H7 (cell line): ENCODE results near the gene ZNF764. TPM values are rescaled to one million over a fixed set of nuclear protein-coding genes. Genes with fewer than 3 reads are reported as not detected.
"Not testable (repeated sequence)": the region's sequence is repeated elsewhere in the genome, so short reads cannot be mapped to it uniquely, and the experiment has no call there.

Source experiments
- DNase-seq: peaks from one replicate; pipeline ENCODE4 v3.0.0; 2012
- H3K27me3 ChIP-seq: 2 replicates; pipeline ENCODE4 v1.6.0; 2011; ENCODE audit warnings: mild to moderate bottlenecking, low read length; ENCODE audit not compliant: control insufficient read depth, insufficient read depth
- H3K36me3 ChIP-seq: replicated peaks from 2 replicates; pipeline ENCODE4 v1.5.1; 2011; ENCODE audit warnings: low read length; ENCODE audit not compliant: control insufficient read depth, insufficient read depth
- H3K4me3 ChIP-seq: 2 replicates; pipeline ENCODE4 v1.5.1; 2011; ENCODE audit warnings: low read depth, mild to moderate bottlenecking, control low read depth, low read length, moderate library complexity; ENCODE audit not compliant: insufficient read depth
- total RNA-seq: library from RNA; depleted of rRNA; stranded (reverse); fragments of >200 nt; shearing (Covaris generic); gene quantifications from 2 replicates; pipeline ENCODE4 v1.2.3, GENCODE V29; 2014; rRNA removed

ZNF764 gene
- 10.2 and 13.8 TPM in 2 replicates for total RNA-seq

- DNase-seq = peak; percentile 96
- peak within 1 kb of the TSS; percentile 86 for H3K4me3 ChIP-seq
- no peaks in the 10 kb centered on the region; the same call in 1 of the 2 replicates for H3K36me3 ChIP-seq
- H3K27me3 ChIP-seq = no peaks in the 10 kb centered on the region
Observed at GRCh38 chr16:30557957-30558788, at the start of gene ZNF764. Gene ZNF764 (minus strand): TSS chr16:30558374. CDS start chr16:30558182, 192 bp downstream.

DNA sequence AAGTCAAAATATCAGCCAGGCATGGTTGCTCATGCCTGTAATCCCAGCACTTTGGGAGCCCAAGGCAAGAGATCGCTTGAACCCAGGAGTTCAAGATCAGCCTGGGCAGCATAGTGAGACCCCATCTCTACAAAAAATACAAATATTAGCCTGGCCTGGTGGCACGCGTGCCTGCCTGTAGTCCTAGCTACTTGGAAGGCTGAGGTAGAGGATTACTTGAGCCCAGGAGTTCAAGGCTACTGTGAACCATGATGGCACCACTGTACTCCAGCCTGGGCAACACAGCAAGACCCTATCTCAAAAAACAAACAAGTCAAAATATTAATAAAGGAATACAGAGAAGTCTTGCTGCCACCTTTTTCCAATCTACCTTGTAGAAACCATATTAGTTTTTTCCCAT is 47.8 kb upstream of the ZNF764 start:
- H3K36me3 ChIP-seq = peaks cover 10% of the 10 kb centered on the region
- H3K4me3 ChIP-seq = no peak overlapping the region
- DNase-seq = no peak
- no peaks in the 10 kb centered on the region for H3K27me3 ChIP-seq

- no peak overlapping the region for H3K4me3 ChIP-seq
- peaks cover 10% of the 10 kb centered on the region for H3K36me3 ChIP-seq
- no peaks in the 10 kb centered on the region for H3K27me3 ChIP-seq
- DNase-seq = no peak
Observed at GRCh38 chr16:30605158-30605557, 47.0 kb upstream of the ZNF764 start.

DNA sequence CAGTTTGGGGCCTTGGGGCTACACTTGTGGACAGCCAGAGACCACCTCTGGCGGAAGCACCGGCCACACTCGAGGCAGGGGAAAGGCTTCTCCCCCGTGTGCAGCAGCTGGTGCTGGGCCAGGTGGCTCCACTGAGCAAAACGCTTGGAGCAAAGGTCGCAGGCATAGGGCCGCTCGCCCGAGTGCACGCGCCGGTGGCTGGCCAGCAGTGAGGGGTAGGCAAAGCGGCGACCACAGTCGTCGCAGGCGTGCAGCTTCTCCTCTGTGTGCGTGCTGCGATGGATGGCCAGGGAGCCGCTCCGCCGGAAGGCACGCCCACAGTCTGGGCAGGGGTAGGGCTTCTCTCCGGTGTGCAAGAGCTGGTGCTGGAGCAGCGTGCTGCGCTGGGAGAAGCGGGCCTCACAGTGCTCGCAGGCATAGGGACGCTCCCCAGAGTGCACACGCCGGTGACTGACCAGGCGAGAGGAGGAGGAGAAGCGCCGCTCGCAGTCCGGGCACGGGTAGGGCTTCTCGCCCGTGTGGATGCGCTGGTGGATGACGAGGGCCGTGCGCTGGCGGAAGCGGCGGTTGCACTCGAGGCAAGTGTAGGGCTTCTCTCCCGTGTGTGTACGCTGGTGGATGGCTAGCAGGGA is 46.3 kb upstream of the ZNF764 start:
- H3K27me3 ChIP-seq = no peaks in the 10 kb centered on the region
- no peak for DNase-seq
- H3K36me3 ChIP-seq = peaks cover 10% of the 10 kb centered on the region
- H3K4me3 ChIP-seq = no peak overlapping the region

- H3K36me3 ChIP-seq = peaks cover 10% of the 10 kb centered on the region
- H3K27me3 ChIP-seq = no peaks in the 10 kb centered on the region
- no peak for DNase-seq
- no peak overlapping the region for H3K4me3 ChIP-seq
Observed at GRCh38 chr16:30603945-30604315, 45.8 kb upstream of the ZNF764 start.

DNA sequence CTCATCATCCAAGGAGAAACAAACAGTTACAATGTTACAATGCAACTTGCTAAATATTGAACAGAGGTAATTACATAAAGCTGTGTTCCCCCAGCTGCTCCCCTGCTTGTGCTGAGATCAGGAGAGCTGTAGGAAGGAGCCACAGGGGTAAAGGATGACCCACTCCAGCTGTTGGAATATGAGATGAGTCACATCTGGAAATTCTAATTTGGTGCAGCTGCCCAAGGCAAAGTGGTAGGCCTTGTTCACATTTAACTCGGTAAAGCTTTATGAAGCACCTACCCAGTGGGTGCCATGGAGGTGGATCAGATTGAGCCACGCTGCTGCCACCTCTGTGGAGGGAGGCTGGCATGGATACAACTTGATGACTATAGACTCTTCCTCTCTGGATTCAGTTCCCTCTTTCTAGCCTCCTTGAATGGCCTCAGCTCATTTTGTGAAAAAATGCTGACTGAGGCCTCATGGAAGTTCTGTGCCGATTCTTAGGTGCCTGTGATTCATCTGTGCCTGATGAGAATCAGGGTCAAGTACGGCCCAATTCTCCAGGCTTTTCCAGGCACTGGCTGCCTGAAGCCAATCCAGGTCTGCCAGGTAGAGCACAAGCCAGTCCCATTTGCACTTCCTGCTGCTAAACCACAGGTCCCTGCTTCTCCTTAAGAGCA is 44.6 kb upstream of the ZNF764 start:
- DNase-seq = no peak
- Histone ChIP-seq H3K4me3 (no peak overlapping the region), H3K27me3 (no peaks in the 10 kb centered on the region)

GRCh38 chr16:30601966-30602365 is 43.8 kb upstream of the ZNF764 start:
- H3K27me3 ChIP-seq = no peaks in the 10 kb centered on the region
- no peak overlapping the region for H3K4me3 ChIP-seq
- no peak for DNase-seq
- peaks cover 9% of the 10 kb centered on the region for H3K36me3 ChIP-seq

More for the DNA sequence above, 44.6 kb upstream of the ZNF764 start:
- peaks cover 9% of the 10 kb centered on the region for H3K36me3 ChIP-seq

- Histone ChIP-seq H3K36me3 (peaks cover 9% of the 10 kb centered on the region), H3K4me3 (no peak overlapping the region), H3K27me3 (no peaks in the 10 kb centered on the region)
- no peak for DNase-seq
Observed at GRCh38 chr16:30600929-30601328, 42.8 kb upstream of the ZNF764 start.

- H3K4me3 ChIP-seq = no peak overlapping the region
- no peak for DNase-seq
Observed at GRCh38 chr16:30600215-30600614, 42.0 kb upstream of the ZNF764 start.

DNA sequence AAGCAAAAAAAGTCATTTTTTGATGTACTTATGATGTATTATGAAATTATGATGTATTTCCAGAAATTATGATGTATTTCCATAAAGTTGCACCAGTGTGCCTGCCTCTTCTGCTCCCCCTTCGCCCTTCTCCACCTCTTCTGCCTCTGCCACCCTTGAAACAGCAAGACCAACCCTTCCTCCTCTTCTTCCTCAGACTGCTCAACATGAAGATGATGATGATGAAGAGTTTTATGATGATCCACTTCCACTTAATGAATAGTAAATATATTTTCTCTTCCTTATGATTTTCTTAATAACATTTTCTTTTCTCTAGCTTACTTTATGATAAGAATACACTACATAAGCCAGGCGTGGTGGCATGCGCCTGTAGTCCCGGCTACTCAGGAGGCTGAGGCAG is 34.7 kb upstream of the ZNF764 start:
- H3K27me3 ChIP-seq = no peaks in the 10 kb centered on the region
- no peaks in the 10 kb centered on the region for H3K36me3 ChIP-seq
- no peak for DNase-seq
- no peak overlapping the region for H3K4me3 ChIP-seq

More at GRCh38 chr16:30600215-30600614, 42.0 kb upstream of the ZNF764 start:
- peaks cover 9% of the 10 kb centered on the region for H3K36me3 ChIP-seq
- H3K27me3 ChIP-seq = no peaks in the 10 kb centered on the region

DNA sequence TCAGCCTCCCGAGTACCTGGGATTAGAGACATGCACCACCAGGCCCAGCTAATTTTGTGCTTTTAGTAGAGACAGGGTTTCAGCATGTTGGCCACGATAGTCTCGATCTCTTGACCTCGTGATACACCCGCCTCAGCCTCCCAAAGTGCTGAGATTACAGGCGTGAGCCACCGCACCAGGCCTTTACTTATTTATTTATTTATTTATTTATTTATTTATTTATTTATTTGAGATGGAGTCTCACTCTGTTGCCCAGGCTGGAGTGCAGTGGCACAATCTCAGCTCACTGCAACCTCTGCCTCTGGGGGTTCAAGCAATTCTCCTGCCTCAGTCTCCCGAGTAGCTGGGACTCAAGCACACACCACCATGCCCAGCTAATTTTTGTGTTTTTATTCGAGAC is 32.7 kb upstream of the ZNF764 start:
- DNase-seq = not testable (repeated sequence)

DNA sequence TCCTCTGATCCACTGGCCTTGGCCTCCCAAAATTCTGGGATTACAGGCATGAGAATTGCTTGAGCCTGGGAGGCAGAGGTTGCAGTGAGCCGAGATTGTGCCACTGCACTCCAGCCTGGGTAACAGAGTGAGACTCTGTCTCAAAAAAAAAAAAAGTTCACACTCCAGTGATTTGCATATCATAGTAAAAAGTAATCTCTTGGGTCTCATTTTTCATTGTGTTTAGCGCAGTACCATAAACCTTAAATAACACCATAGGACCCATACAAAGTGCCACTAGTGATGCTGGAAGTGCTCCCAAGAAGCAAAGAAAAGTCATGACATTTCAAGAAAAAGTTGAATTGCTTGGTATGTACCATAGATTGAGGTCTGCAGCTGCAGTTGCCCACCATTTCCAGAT is 31.4 kb upstream of the ZNF764 start:
- not testable (repeated sequence) for H3K4me3 ChIP-seq, H3K27me3 ChIP-seq, DNase-seq, H3K36me3 ChIP-seq

More for the DNA sequence above, 32.7 kb upstream of the ZNF764 start:
- not testable (repeated sequence) for H3K27me3 ChIP-seq, H3K4me3 ChIP-seq, H3K36me3 ChIP-seq

DNA sequence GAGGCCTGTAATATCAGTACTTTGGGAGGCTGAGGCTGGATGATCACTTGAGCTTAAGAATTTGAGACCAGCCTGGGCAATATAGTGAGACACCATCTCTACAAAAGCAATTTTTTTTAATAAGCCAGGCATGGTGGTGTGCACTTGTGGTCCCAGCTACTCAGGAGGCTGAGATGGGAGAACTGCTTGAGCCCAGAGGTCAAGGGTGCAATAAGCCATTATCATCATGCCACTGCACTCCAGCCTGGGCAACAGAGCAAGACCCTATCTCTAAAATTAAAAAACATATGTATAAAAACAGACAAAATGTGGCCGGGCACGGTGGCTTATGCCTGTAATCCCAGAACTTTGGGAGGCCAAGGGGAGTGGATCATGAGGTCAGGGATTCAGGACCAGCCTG is 30.5 kb upstream of the ZNF764 start:
- no peak for DNase-seq
- H3K36me3 ChIP-seq = no peaks in the 10 kb centered on the region; the same call in 1 of the 2 replicates
- no peaks in the 10 kb centered on the region for H3K27me3 ChIP-seq
- no peak overlapping the region for H3K4me3 ChIP-seq

DNA sequence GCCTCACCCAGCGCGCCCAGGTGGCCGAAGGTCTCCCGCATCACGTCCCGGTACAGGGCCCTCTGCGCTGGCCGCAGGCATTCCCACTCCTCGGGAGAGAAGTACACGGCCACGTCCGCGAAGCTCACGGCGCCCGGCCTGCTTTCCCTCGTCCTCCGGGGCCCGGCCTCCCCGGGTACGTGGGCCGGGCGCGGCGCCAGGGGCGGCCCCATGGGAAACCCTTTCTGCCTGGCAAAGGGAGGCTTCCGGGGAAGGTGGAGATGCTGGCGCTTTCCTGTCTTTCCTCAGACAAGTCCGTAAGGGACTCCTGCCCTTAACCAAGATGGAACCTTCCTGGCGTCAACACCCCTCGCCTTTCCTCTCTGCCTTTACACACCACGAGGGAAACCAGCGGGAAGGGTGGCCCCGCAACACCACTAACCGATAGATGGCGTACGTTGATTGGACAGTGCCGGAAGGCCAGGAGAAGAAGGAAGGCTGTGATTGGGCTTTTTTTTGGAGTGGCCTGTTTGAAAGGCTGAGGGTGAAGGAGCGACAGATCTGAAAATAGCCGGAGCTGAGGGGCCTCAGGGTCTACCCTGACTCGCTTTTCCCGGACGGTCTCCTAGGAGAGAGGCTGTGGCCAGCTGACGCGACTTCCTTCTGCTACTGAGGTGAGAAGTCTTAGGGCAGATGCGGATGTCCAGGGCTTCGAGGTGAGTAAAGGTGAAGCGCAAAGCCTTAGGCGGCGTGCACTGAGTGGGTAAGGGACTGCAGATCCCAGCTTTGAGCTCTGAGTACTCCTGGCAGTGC is 27.4 kb upstream of the ZNF764 start, which contains the start of gene ZNF785:
Gene ZNF785, minus strand, starts transcription at position 298 of the 792 bp plus-strand sequence. Its CDS starts 86 bp downstream, at position 212.
- Histone ChIP-seq H3K27me3 (no peaks in the 10 kb centered on the region), H3K4me3 (peak within 1 kb of the TSS; percentile 95), H3K36me3 (peaks cover 7% of the 10 kb centered on the region)
- DNase-seq = peak; percentile 99
